ENCODE results near the gene PCDHGC3.

GRCh38 chr5:141522301-141522700 lies 46.5 kb downstream of the PCDHGC3 start:
- no peak for TF ChIP-seq CTCF (IDR thresholded peaks at IDR 0.05)
- no peak for TF ChIP-seq EZH2 (IDR thresholded peaks at IDR 0.05)
- TF ChIP-seq EZH2phosphoT487 (IDR thresholded peaks at IDR 0.05): no peak

All from neural progenitor cell (in vitro differentiated cells).